ENCODE results near the gene SENP3. TPM values are rescaled to one million over a fixed set of nuclear protein-coding genes. Genes with fewer than 3 reads are reported as not detected.
"Not testable (repeated sequence)": the region's sequence is repeated elsewhere in the genome, so short reads cannot be mapped to it uniquely, and the experiment has no call there.

Gene SENP3
- total RNA-seq, 2 experiments from 2014 or later = 112 to 116 TPM

GRCh38 chr17:7583253-7584109 is 21.8 kb downstream of the SENP3 start, which contains the start of gene MPDU1:
TSS of gene MPDU1 (plus strand) at chr17:7583852. CDS start at chr17:7583863, 11 bp downstream.
- ChIA-PET POLR2A (interaction anchor here (0.7 to 2.8 kb wide), 12 partner anchors 9 to 275 kb away, joined by 3 to 41 read pairs (median 5); partner anchors contain the start of genes NAA38, NEURL4, POLR2A and SENP3), CTCF (interaction anchor here (0.8 to 3.3 kb wide), 10 partner anchors 9 to 233 kb away, joined by 3 to 21 read pairs (median 4); partner anchors contain the start of gene TP53)

DNA sequence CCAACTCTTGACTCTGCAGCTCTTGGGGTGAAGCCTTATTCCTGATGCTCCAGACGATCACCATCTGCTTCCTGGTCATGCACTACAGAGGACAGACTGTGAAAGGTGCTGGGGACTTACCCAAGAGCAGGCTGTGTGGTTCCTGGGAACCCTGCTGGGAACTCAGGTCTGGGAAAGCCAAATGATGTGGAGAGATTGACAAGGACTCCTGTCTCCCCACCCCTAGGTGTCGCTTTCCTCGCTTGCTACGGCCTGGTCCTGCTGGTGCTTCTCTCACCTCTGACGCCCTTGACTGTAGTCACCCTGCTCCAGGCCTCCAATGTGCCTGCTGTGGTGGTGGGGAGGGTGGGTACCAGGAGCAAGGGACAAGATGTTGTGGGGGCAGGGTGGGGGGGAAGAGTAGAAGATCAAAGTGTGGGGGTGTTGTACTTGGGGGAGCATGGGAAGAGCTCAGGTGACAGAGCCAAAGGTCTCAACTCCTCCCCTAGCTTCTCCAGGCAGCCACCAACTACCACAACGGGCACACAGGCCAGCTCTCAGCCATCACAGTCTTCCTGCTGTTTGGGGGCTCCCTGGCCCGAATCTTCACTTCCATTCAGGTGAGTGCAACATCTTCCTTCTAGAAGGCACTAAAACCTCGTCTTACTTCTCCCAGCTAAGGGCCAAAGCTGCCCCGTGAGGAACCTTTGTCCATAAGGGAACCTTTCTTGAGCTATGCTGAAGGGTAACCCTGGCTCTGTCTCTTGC is 25.1 kb downstream of the SENP3 start:
- ChIA-PET CTCF (interaction anchor here (0.9 to 3.3 kb wide), 3 partner anchors 26 to 100 kb away, joined by 4 to 21 read pairs (median 5); partner anchors contain the start of genes SENP3 and TP53), POLR2A (no interaction called here)

DNA sequence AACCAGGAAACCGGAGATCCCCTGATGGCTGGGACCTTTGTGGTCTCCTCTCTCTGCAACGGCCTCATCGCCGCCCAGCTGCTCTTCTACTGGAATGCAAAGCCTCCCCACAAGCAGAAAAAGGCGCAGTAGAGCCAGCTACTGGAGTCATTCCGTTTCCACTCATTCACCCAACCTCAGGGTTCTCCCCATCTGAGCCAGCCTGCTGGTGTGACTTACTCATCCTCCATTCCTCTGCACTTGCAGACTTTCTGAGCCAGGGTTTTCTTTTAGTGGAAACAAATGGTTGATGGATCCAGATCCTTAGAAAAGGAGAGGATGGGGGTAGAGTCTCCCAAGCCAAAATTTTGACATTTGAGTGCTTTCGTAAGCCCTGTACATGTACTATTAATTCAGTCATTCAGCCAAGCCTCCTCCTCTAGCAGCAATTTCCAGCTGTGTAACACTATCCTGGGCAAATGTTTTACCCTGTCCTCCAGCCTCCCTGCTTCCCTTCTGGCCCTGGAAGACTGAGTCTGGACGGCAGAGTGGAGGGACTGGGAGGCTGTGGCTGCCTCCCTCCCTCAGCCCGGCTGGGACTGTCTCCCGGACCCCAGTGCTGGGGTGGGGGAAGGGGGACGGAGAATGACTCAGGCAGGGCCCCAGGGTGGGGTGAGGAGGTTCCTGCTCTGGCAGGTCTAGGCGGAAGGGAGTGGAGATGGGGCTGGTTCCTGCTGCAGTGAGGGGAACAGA is 25.9 kb downstream of the SENP3 start:
- ChIA-PET POLR2A (no interaction called here), CTCF (interaction anchor here (0.9 to 2.4 kb wide), 4 partner anchors 27 to 85 kb away, joined by 3 to 12 read pairs (median 4); partner anchors contain the start of gene SENP3)

- ChIA-PET POLR2A (interaction anchor here (0.8 to 1.2 kb wide), 2 partner anchors 14 to 153 kb away, joined by 3 to 4 read pairs; no protein-coding TSS in a partner anchor), CTCF (interaction anchor here (0.9 to 2.4 kb wide), 15 partner anchors 8 to 244 kb away, joined by 3 to 12 read pairs (median 4); partner anchors contain the start of genes ATP1B2, CD68, SAT2 and SENP3)
Observed at GRCh38 chr17:7588553-7589203, 27.0 kb downstream of the SENP3 start.

DNA sequence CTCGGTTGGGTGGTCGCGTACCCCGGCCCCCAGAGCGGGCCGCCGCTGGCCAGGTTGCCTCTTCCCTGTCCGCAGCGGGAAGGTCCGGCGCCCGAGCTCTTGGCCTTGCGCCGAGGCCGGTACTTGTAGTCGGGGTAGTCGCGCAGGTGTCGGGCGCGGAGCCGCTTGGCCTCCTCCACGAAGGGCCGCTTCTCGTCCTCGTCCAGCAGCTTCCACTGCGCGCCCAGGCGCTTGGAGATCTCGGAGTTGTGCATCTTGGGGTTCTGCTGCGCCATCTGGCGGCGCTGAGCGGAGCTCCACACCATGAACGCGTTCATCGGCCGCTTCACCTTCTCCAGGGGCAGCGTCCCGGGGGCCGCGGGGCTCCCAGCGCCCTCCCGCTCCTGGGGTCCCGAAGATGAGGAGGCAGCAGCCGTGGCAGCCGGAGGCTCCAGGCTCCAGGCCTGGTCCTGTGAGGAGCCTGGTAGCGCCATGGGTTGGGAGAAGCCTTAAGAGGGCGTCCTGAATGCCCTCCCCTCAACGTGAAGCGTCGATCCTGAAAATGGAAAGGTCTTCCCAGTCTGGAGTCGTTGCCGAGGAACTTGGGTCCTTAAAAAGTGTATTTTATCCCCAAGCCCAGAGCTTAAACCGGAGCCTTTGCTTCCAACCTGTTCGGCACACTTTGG is 27.6 kb downstream of the SENP3 start:
- CTCF ChIA-PET = interaction anchor here (0.6 to 2.4 kb wide), 17 partner anchors 9 to 245 kb away, joined by 3 to 12 read pairs (median 4); partner anchors contain the start of genes ATP1B2, CD68, SAT2 and SENP3
- POLR2A ChIA-PET = interaction anchor here (0.8 to 1.2 kb wide), 2 partner anchors 15 to 153 kb away, joined by 3 to 4 read pairs; no protein-coding TSS in a partner anchor

DNA sequence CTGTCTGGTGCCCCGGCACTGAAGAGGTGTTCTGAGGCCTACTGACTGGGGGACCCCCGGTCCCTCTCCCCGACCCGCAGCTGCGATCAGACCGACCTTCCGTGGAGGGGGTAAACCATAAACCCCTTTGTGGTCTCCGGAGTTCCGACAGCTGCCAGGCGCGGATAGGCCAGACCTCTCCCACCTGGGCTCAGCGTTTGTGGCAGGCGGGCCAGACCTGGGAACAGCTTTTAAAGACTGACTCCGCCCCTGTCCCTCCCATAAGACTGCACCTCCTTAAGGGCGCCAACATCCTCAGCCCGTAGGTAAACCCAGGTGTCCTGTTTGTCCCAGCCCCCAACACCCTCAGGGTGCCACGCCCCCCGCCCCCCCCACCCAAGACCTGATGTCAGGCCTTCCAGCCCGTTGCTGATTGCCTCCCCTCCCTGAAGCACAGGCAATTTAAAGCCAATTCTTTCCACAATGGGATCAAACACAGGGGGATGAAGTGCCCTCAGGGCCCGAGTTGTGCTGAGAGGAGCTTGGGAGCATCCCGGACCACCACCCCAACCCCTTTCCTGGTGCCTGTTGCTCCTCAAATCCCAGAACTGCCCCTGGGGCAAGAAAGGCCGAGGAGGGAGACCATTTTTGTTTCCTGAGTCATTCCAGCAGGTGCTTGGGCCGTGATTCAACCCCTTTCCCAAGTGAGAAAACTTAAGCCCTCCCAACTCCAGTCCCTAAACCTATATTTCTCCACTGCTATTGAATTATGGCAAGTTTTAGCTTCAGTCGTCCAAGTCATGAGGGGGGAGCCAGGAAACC is 28.4 kb downstream of the SENP3 start, which contains the start of gene SOX15:
Gene SOX15, minus strand, starts transcription at position 204 of the 801 bp plus-strand sequence. CDS start 418 bp downstream, outside the sequence.
- POLR2A ChIA-PET = interaction anchor here (1.2 kb wide), 1 partner anchor 154 kb away, joined by 4 read pairs; no protein-coding TSS in a partner anchor
- CTCF ChIA-PET = interaction anchor here (0.6 to 2.4 kb wide), 14 partner anchors 11 to 246 kb away, joined by 3 to 12 read pairs (median 4); partner anchors contain the start of genes ATP1B2, CD68 and SENP3

- POLR2A ChIA-PET = no interaction called here
- CTCF ChIA-PET = interaction anchor here (0.8 kb wide), 1 partner anchor 75 kb away, joined by 3 read pairs; no protein-coding TSS in a partner anchor
Observed at GRCh38 chr17:7590743-7591142, 29.0 kb downstream of the SENP3 start.

DNA sequence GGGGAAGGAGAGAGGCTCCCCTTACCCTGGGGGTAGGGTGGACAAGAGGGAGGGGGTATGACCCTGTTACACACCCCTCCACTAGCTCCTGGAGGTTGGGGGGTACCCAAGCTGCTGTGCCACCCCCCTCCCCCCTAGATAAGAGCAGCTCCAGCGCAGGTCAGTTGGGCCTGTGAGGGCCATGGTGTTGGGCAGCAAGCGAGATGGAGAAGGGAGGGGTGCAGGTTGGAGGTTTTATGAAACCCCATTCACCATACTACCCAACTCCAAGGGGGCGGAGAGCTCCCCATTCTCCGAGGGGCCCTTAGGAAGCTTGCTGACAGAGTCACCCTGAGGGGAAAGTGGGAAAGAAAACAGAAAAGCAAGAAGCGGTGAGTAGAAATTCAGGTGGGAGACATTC is 29.9 kb downstream of the SENP3 start:
- POLR2A ChIA-PET = interaction anchor here (1.4 kb wide), 1 partner anchor 18 kb away, joined by 5 read pairs; no protein-coding TSS in a partner anchor
- CTCF ChIA-PET = no interaction called here

DNA sequence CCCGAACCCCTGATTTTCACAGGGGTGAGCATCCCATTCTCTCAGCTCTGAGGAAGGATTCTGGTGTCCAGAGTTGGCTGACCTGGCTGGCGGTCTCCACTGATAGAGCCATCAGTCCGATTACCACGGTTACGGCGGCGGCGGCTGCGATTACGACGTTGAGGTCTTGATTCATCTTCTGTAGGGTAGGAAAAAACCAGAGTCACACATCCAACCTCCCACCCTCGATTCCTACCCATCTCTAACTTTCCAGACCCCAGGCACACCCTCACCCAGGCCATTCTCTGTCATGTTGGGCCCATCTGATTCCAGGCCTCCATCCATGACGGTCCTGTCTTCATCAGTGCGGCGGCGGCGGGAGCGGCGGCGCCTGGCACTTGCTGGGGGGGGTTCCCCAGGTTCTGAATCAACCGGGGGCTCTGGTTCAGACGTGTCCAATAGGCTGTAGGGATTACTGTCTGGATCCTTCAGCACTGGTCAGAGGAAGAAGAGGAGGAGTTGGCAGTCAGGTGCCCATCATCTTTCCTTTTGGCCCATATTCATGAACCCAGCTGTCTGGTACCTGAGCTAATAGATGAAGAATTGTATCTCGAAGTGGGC is 30.8 kb downstream of the SENP3 start:
- POLR2A ChIA-PET = interaction anchor here (1.4 kb wide), 1 partner anchor 19 kb away, joined by 5 read pairs; no protein-coding TSS in a partner anchor
- CTCF ChIA-PET = interaction anchor here (1.4 kb wide), 1 partner anchor 91 kb away, joined by 3 read pairs; no protein-coding TSS in a partner anchor

GRCh38 chr17:7593296-7593695 is 31.6 kb downstream of the SENP3 start:
- CTCF ChIA-PET = interaction anchor here (1.4 kb wide), 1 partner anchor 90 kb away, joined by 3 read pairs; no protein-coding TSS in a partner anchor
- POLR2A ChIA-PET = no interaction called here

GRCh38 chr17:7597561-7597960 is 35.8 kb downstream of the SENP3 start:
- CTCF ChIA-PET, POLR2A ChIA-PET: not testable (repeated sequence)

- ChIA-PET POLR2A (no interaction called here), CTCF (no interaction called here)
Observed at GRCh38 chr17:7606280-7606679, 44.6 kb downstream of the SENP3 start.

DNA sequence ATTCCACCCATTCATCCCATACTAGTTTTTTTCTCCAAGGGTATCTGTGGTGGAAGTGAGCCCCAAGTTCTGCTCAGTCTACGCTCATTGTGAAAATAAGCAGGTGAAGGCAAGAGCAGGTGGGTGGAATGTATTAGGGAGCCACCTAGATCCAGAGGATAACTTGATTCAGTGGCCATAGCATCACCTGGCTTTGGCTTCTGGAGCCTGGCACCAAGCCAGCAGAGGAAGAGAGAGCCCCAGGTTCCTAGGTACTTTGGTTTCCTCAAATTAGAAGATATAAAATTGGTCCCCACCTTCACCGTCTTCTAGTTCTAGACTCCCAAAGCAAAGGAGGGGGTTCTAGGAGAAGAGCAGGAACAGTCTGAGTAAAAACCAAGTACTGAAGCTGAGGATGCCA is 48.9 kb downstream of the SENP3 start:
- ChIA-PET POLR2A (interaction anchor here (0.6 kb wide), 1 partner anchor 614 kb away, joined by 6 read pairs; no protein-coding TSS in a partner anchor), CTCF (interaction anchor here (1.0 kb wide), 1 partner anchor 77 kb away, joined by 3 read pairs; no protein-coding TSS in a partner anchor)

GRCh38 chr17:7611635-7612293 is 50.0 kb downstream of the SENP3 start:
- POLR2A ChIA-PET = interaction anchor here (0.7 to 1.0 kb wide), 2 partner anchors 37 to 38 kb away, joined by 3 read pairs; no protein-coding TSS in a partner anchor
- CTCF ChIA-PET = interaction anchor here (0.6 kb wide), 2 partner anchors 51 to 165 kb away, joined by 3 read pairs; partner anchors contain the start of gene SENP3

- CTCF ChIA-PET = interaction anchor here (0.6 kb wide), 1 partner anchor 166 kb away, joined by 3 read pairs; no protein-coding TSS in a partner anchor
- POLR2A ChIA-PET = interaction anchor here (0.7 to 1.0 kb wide), 2 partner anchors 38 kb away, joined by 3 read pairs; no protein-coding TSS in a partner anchor
Observed at GRCh38 chr17:7612294-7612640, 50.5 kb downstream of the SENP3 start.
